Right lobe of liver (tissue), 6 donors: ENCODE measurements around the gene LLGL2. TPM values are rescaled to one million over a fixed set of nuclear protein-coding genes. Genes with fewer than 3 reads are reported as not detected.

Source experiments
- ATAC-seq, 4 donors: fragments of 200-7000 bp; cut with Tn5 transposase; one replicate each; pipeline ENCODE4 v1.9.1; 2020; ENCODE audit warnings: mild to moderate bottlenecking in 4 of 4, moderate library complexity in 4 of 4
- DNase-seq, 3 donors: peaks; one replicate each; pipeline ENCODE4 v3.0.0-alpha.2; 2020
- H3K27ac ChIP-seq, 3 donors: fragments of 200-600 bp; one replicate each; pipeline ENCODE4 v1.8.0; 2022
- H3K27me3 ChIP-seq, 2 donors: fragments of 200-600 bp; one replicate each; pipeline ENCODE4 v1.8.0; 2022
- H3K36me3 ChIP-seq, 4 donors: fragments of 200-600 bp; sonication (generic) in 1 of 4; one replicate each; pipeline versions ENCODE4 v1.5.1 to v1.8.0; 2017 to 2022; ENCODE audit warnings: control low read depth in 1 of 4
- H3K4me1 ChIP-seq, 4 donors: fragments of 200-600 bp; sonication (generic) in 1 of 4; one replicate each; pipeline versions ENCODE4 v1.5.1 to v1.8.0; 2017 to 2022; ENCODE audit warnings: control low read depth in 1 of 4
- H3K4me3 ChIP-seq, 3 donors: fragments of 200-600 bp; one replicate each; pipeline ENCODE4 v1.8.0; 2022
- H3K9me3 ChIP-seq, 4 donors: fragments of 200-600 bp; sonication (generic) in 1 of 4; one replicate each; pipeline versions ENCODE4 v1.5.1 to v1.8.0; 2017 to 2022; ENCODE audit warnings: control low read depth in 1 of 4
- POLR2A ChIP-seq: fragments of 450-650 bp; IDR thresholded peaks from one replicate; pipeline ENCODE4 v1.6.1; 2017; ENCODE audit warnings: antibody characterized with exemption, mild to moderate bottlenecking
- WGBS: methylation state at CpG from one replicate; pipeline ENCODE4 v1.1.6; 2018; ENCODE audit warnings: low coverage, low lambda C conversion rate; ENCODE audit not compliant: insufficient coverage; ENCODE audit errors: missing lambda C conversion rate; 5-methylcytosine and 5-hydroxymethylcytosine counted together
- intact Hi-C, 2 donors: fragments of 100-400 bp; cut with DNase I; formaldehyde crosslinking; loops; one replicate each; pipeline versions ENCODE4 v1.11.2 to v1.14.1; 2022
- total RNA-seq, 6 experiments: library from RNA; depleted of rRNA in 2 of 6; stranded (reverse); fragments of >200 nt in 2 of 6; fragmentation: NEBNext Ultra II Directional in 3 of 6; extraction: Animal tissue kit (Norgen Biotek cat#: 25700) in 3 of 6; gene quantifications; one replicate each; pipeline versions ENCODE4 v1.1.0 to v1.2.4, GENCODE V29; 2016 to 2023
- TF ChIP-seq, protein P1 (sequence below), 4 donors: fragments of 200-600 bp in 3 of 4; fragments of 450-650 bp in 1 of 4; IDR thresholded peaks; one replicate each; pipeline versions ENCODE4 v1.5.1 to v1.8.0; 2016 to 2022; ENCODE audit warnings: antibody characterized with exemption in 4 of 4, mild to moderate bottlenecking in 2 of 4
- donor health status: DM: no; HTN: yes; CAD: no.
- donor health status: DM: no; HTN: no; CAD: no.
- donor health status: DM: no; HTN: no; CAD: no.
- donor health status: DM: no; HTN: yes; CAD: no.
- donor health status: DM: no; HTN: yes; CAD: no.

The LLGL2 gene
- total RNA-seq, 6 experiments from 2014 or later: 32.8 to 71.4 (median 44.6) TPM

DNA sequence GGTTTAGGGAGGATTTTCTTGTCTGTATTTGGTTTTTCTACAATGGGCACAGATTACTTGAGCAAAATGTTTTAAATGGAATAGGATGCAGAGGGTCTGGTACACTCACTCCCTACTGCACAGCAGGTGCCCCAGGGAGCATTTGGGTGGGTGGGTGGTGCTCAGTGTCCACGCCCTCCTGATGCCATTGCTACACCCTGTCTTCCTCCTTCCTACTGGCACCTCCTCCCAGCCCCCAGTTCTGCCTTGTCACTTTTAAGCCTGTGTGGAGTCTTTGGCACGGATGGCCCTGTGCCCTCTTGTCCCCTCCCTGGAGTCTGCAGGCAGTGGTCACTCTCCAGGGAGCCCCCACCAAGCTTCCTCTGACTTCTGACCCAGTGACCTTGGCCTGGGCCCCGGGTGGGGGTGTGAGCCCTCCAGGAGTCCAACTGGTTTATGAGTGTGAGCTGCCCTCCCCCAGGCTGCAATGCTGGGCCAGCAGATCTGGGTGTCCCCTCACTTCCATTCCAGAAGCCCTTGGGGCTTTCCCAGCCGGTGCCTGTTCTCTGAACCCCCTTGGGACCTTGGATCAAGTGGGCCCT is 15.5 kb downstream of the LLGL2 start:
- ATAC-seq: peak in 1 of 4 donors; percentile 6
- no peak overlapping the region for H3K27ac ChIP-seq
- H3K4me1 ChIP-seq: peaks cover 0 to 42% (median 2%) of the 10 kb centered on the region in 4 donors
- no peak overlapping the region for H3K4me3 ChIP-seq
- H3K9me3 ChIP-seq: no peaks in the 10 kb centered on the region
- no peak for DNase-seq
- H3K27me3 ChIP-seq: no peaks in the 10 kb centered on the region
- WGBS: 40% methylated on average over 1 of the region's 4 CpGs
- no peaks in the 10 kb centered on the region for H3K36me3 ChIP-seq
- no peak for TF ChIP-seq POLR2A
- TF ChIP-seq, protein P1, sequence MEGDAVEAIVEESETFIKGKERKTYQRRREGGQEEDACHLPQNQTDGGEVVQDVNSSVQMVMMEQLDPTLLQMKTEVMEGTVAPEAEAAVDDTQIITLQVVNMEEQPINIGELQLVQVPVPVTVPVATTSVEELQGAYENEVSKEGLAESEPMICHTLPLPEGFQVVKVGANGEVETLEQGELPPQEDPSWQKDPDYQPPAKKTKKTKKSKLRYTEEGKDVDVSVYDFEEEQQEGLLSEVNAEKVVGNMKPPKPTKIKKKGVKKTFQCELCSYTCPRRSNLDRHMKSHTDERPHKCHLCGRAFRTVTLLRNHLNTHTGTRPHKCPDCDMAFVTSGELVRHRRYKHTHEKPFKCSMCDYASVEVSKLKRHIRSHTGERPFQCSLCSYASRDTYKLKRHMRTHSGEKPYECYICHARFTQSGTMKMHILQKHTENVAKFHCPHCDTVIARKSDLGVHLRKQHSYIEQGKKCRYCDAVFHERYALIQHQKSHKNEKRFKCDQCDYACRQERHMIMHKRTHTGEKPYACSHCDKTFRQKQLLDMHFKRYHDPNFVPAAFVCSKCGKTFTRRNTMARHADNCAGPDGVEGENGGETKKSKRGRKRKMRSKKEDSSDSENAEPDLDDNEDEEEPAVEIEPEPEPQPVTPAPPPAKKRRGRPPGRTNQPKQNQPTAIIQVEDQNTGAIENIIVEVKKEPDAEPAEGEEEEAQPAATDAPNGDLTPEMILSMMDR (IDR thresholded peaks at IDR 0.05): no peak
- intact Hi-C loops: no loop called here

DNA sequence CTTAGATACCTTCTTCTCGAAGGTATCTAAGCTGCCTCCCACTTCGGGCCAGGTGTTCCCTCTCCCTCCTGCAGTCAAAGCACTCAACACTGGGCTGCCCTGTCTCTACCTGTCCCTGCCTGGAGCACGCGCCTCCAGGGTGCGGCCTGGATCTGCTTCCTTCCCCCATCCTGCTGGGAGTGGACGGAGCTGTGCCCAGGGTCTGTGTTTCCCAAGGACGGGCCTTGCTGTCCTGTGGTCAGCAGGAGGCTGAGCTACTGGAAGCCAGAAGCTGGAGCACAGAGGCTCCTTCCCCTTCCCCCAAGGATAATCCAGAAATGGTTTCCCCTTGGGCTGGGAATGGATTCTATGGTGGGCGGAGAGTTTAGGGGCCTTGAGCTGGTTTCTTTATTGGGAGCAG is 16.7 kb downstream of the LLGL2 start:
- Histone ChIP-seq H3K4me3 (no peak overlapping the region), H3K27ac (no peak overlapping the region), H3K36me3 (no peaks in the 10 kb centered on the region), H3K9me3 (no peaks in the 10 kb centered on the region), H3K27me3 (no peaks in the 10 kb centered on the region), H3K4me1 (peaks cover 0 to 42% (median 2%) of the 10 kb centered on the region in 4 donors)
- intact Hi-C loops: no loop called here
- DNase-seq (no peak), ATAC-seq (no peak)
- 91% methylated on average over 6 of the region's 8 CpGs for WGBS
- no peak for TF ChIP-seq POLR2A
- TF ChIP-seq, protein P1 (IDR thresholded peaks at IDR 0.05): no peak

DNA sequence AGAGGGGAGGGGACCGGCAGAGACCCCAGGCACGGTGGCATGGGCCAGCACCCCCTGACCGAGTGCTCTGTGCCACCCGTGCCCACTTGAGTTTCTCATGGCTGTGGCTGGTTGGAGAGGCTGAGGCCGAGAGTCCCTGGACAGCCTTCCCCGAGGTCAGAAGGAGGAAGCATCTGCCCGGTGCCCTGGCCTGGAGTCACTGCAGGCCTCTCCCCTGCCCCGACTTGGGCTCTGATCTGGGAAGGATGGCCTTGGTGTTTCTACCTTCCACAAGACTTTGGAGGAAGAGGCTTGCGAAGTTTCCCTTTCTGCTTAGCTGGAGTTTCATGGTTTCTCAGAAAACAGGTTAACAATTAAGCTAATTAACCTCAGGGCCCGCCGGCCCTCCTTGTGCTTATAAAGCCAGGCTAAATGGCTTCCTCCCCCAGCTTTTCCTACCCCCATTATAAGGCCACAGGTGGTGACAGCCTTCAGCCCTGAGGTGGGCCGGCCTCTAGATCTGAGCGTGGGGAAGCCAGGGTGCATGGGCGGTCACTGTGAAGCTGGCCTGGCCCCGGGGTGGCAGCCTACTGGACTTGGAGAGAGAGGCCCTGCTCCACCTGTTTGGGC is 17.3 kb downstream of the LLGL2 start:
- DNase-seq (no peak), ATAC-seq (peak in 1 of 4 donors; percentile 19)
- Histone ChIP-seq H3K4me3 (no peak overlapping the region), H3K36me3 (no peaks in the 10 kb centered on the region), H3K27me3 (no peaks in the 10 kb centered on the region), H3K27ac (no peak overlapping the region), H3K4me1 (peaks cover 0 to 39% (median 2%) of the 10 kb centered on the region in 4 donors), H3K9me3 (no peaks in the 10 kb centered on the region)
- intact Hi-C loops: no loop called here
- TF ChIP-seq, protein P1 (IDR thresholded peaks at IDR 0.05): no peak
- no peak for TF ChIP-seq POLR2A
- no CpG with 5 or more reads among the region's 15 CpGs for WGBS

DNA sequence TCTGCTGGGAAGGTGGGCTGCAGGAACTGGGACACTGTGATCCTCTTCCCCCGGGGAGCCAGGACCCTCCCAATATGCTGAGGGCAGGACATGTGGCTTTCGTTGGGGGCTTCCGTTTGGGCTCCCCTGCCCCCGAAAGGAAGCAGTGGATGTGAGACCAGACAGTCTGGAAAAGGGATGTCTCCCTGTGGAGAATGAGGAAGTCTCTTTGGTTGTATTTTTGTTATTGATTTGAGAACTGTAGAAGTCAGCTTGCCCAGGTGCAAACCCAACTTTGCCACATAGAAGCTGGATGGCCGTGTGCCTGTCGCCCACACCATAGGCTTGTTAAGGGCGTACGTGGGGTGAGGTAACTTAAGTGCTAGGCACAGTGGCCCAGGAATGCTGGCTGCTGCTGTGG is 18.8 kb downstream of the LLGL2 start:
- Histone ChIP-seq H3K27ac (no peak overlapping the region), H3K9me3 (no peaks in the 10 kb centered on the region), H3K36me3 (no peaks in the 10 kb centered on the region), H3K4me1 (peaks cover 0 to 25% (median 2%) of the 10 kb centered on the region in 4 donors), H3K27me3 (no peaks in the 10 kb centered on the region), H3K4me3 (no peak overlapping the region)
- intact Hi-C loops: no loop called here
- DNase-seq (no peak), ATAC-seq (no peak)
- 63% methylated on average over 3 of the region's 8 CpGs for WGBS
- TF ChIP-seq, protein P1 (IDR thresholded peaks at IDR 0.05): no peak
- no peak for TF ChIP-seq POLR2A
